ENCODE results near the gene FRRS1.

- no peak for TF ChIP-seq CTCF (conservative IDR thresholded peaks at IDR 0.05)
- TF ChIP-seq ZFX (IDR thresholded peaks at IDR 0.05): no peak
Measured at GRCh38 chr1:99726407-99726806, 40.0 kb downstream of the FRRS1 start.

Data from C4-2B (cell line).